NCI-H510A treated with DMSO at 0.1 percent for 48 hours (cell line): ENCODE measurements around the gene COLGALT1.
"Not testable (repeated sequence)": the region's sequence is repeated elsewhere in the genome, so short reads cannot be mapped to it uniquely, and the experiment has no call there.

Source experiments
- DNase-seq: peaks from one replicate; lab custom pipeline; 2025; lab: John Stamatoyannopoulos, UW

The COLGALT1 gene

GRCh38 chr19:17560205-17560595, 4.8 kb downstream of the COLGALT1 start:
- DNase-seq: no peak

GRCh38 chr19:17562097-17562496, 6.6 kb downstream of the COLGALT1 start:
- no peak for DNase-seq

- DNase-seq: no peak
Observed at GRCh38 chr19:17562561-17562960, 7.1 kb downstream of the COLGALT1 start.

GRCh38 chr19:17564781-17565180, 9.3 kb downstream of the COLGALT1 start:
- no peak for DNase-seq

- no peak for DNase-seq
Observed at GRCh38 chr19:17565611-17566010, 10.2 kb downstream of the COLGALT1 start.

- no peak for DNase-seq
Observed at GRCh38 chr19:17567940-17568339, 12.5 kb downstream of the COLGALT1 start.

GRCh38 chr19:17570291-17570690, 14.8 kb downstream of the COLGALT1 start:
- not testable (repeated sequence) for DNase-seq

- no peak for DNase-seq
Observed at GRCh38 chr19:17570791-17571190, 15.3 kb downstream of the COLGALT1 start.

- DNase-seq: no peak
Observed at GRCh38 chr19:17572638-17573037, 17.2 kb downstream of the COLGALT1 start.

GRCh38 chr19:17575871-17576757, 20.7 kb downstream of the COLGALT1 start:
- no peak for DNase-seq

- DNase-seq: no peak
Observed at GRCh38 chr19:17576758-17577456, 21.5 kb downstream of the COLGALT1 start.

- no peak for DNase-seq
Observed at GRCh38 chr19:17577457-17578097, 22.1 kb downstream of the COLGALT1 start.

GRCh38 chr19:17579661-17580244, 24.3 kb downstream of the COLGALT1 start:
- DNase-seq: no peak

- no peak for DNase-seq
Observed at GRCh38 chr19:17580470-17581144, 25.2 kb downstream of the COLGALT1 start.

- DNase-seq: no peak
Observed at GRCh38 chr19:17581211-17581874, 25.9 kb downstream of the COLGALT1 start.

GRCh38 chr19:17582613-17583012, 27.2 kb downstream of the COLGALT1 start:
- DNase-seq: no peak

- DNase-seq: no peak
Observed at GRCh38 chr19:17584132-17584531, 28.7 kb downstream of the COLGALT1 start.

GRCh38 chr19:17585395-17585794, 29.9 kb downstream of the COLGALT1 start:
- not testable (repeated sequence) for DNase-seq

- no peak for DNase-seq
Observed at GRCh38 chr19:17590866-17591265, 35.4 kb downstream of the COLGALT1 start.

- not testable (repeated sequence) for DNase-seq
Observed at GRCh38 chr19:17594296-17594695, 38.8 kb downstream of the COLGALT1 start.

GRCh38 chr19:17598063-17598462, 42.6 kb downstream of the COLGALT1 start:
- not testable (repeated sequence) for DNase-seq
